Measurements from ENCODE around the gene UCKL1.

The UCKL1 gene

GRCh38 chr20:63945921-63946920 is 10.0 kb downstream of the UCKL1 start:
- Mint-ChIP-seq H3K36me3 (peaks cover 18 to 35% of the 10 kb centered on the region in 2 donors), H3K4me3 (no peak overlapping the region)
- no peak for ATAC-seq (replicated peaks)

GRCh38 chr20:63945031-63945658 is 11.1 kb downstream of the UCKL1 start:
- ATAC-seq (replicated peaks), result no peak
- peaks cover 40 to 50% of the 10 kb centered on the region in 2 donors for H3K4me1 Mint-ChIP-seq
- H3K9me3 Mint-ChIP-seq, result peaks cover 0 to 1% of the 10 kb centered on the region in 2 donors
- H3K27me3 Mint-ChIP-seq, result no peaks in the 10 kb centered on the region
- DNase-seq, result no peak
- H3K27ac Mint-ChIP-seq, result peak overlapping the region; percentile 37
- H3K36me3 Mint-ChIP-seq, result peaks cover 27 to 46% of the 10 kb centered on the region in 2 donors
- H3K4me3 Mint-ChIP-seq, result no peak overlapping the region

More at GRCh38 chr20:63945921-63946920, 10.0 kb downstream of the UCKL1 start:
- no peaks in the 10 kb centered on the region for H3K27me3 Mint-ChIP-seq
- H3K4me1 Mint-ChIP-seq, result peaks cover 38 to 48% of the 10 kb centered on the region in 2 donors
- H3K27ac Mint-ChIP-seq, result peak overlapping the region; percentile 37
- peaks cover 0 to 1% of the 10 kb centered on the region in 2 donors for H3K9me3 Mint-ChIP-seq
- DNase-seq, result no peak

- peaks cover 34 to 42% of the 10 kb centered on the region in 2 donors for H3K4me1 Mint-ChIP-seq
- no peak for DNase-seq
- no peak overlapping the region for H3K4me3 Mint-ChIP-seq
- H3K9me3 Mint-ChIP-seq, result peaks cover 0 to 1% of the 10 kb centered on the region in 2 donors
- ATAC-seq (replicated peaks), result no peak
- no peaks in the 10 kb centered on the region for H3K27me3 Mint-ChIP-seq
- H3K36me3 Mint-ChIP-seq, result peaks cover 29 to 50% of the 10 kb centered on the region in 2 donors
- peak overlapping the region; percentile 37 for H3K27ac Mint-ChIP-seq
Measured at GRCh38 chr20:63944078-63944941, 11.9 kb downstream of the UCKL1 start.

GRCh38 chr20:63943808-63944077 is 12.5 kb downstream of the UCKL1 start:
- Mint-ChIP-seq H3K4me3 (no peak overlapping the region), H3K9me3 (peaks cover 0 to 1% of the 10 kb centered on the region in 2 donors), H3K27me3 (no peaks in the 10 kb centered on the region), H3K27ac (peak overlapping the region; percentile 37), H3K4me1 (peaks cover 28 to 37% of the 10 kb centered on the region in 2 donors), H3K36me3 (peaks cover 29 to 49% of the 10 kb centered on the region in 2 donors)
- DNase-seq (no peak), ATAC-seq (replicated peaks) (no peak)

GRCh38 chr20:63942969-63943807 is 13.0 kb downstream of the UCKL1 start:
- H3K4me1 Mint-ChIP-seq, result peaks cover 23 to 31% of the 10 kb centered on the region in 2 donors
- ATAC-seq (replicated peaks), result no peak
- peak overlapping the region; percentile 37 for H3K27ac Mint-ChIP-seq
- no peak for DNase-seq
- H3K4me3 Mint-ChIP-seq, result no peak overlapping the region
- no peaks in the 10 kb centered on the region for H3K27me3 Mint-ChIP-seq
- peaks cover 27 to 43% of the 10 kb centered on the region in 2 donors for H3K36me3 Mint-ChIP-seq
- peaks cover 0 to 1% of the 10 kb centered on the region in 2 donors for H3K9me3 Mint-ChIP-seq

- Mint-ChIP-seq H3K9me3 (peaks cover 0 to 1% of the 10 kb centered on the region in 2 donors), H3K27ac (peak overlapping the region; percentile 81), H3K4me3 (peak overlapping the region in 1 of 2 donors; percentile 46), H3K36me3 (peaks cover 20 to 42% of the 10 kb centered on the region in 2 donors), H3K27me3 (no peaks in the 10 kb centered on the region), H3K4me1 (peaks cover 16 to 23% of the 10 kb centered on the region in 2 donors)
- DNase-seq (no peak), ATAC-seq (replicated peaks) (no peak)
Measured at GRCh38 chr20:63942250-63942951, 13.8 kb downstream of the UCKL1 start.

- H3K9me3 Mint-ChIP-seq, result peaks cover 0 to 1% of the 10 kb centered on the region in 2 donors
- H3K27ac Mint-ChIP-seq, result no peak overlapping the region
- peaks cover 10 to 16% of the 10 kb centered on the region in 2 donors for H3K4me1 Mint-ChIP-seq
- peaks cover 23 to 45% of the 10 kb centered on the region in 2 donors for H3K36me3 Mint-ChIP-seq
- ATAC-seq (replicated peaks), result peak; percentile 48 to 63
- peak overlapping the region in 1 of 2 donors; percentile 51 for H3K4me3 Mint-ChIP-seq
- H3K27me3 Mint-ChIP-seq, result no peaks in the 10 kb centered on the region
- DNase-seq, result no peak
Measured at GRCh38 chr20:63941282-63942081, 14.7 kb downstream of the UCKL1 start.

- Mint-ChIP-seq H3K4me1 (peaks cover 14 to 21% of the 10 kb centered on the region in 2 donors), H3K27me3 (no peaks in the 10 kb centered on the region), H3K9me3 (peaks cover 0 to 1% of the 10 kb centered on the region in 2 donors), H3K36me3 (peaks cover 28 to 49% of the 10 kb centered on the region in 2 donors), H3K27ac (peak overlapping the region; percentile 31), H3K4me3 (no peak overlapping the region)
- DNase-seq (no peak), ATAC-seq (replicated peaks) (no peak)
Measured at GRCh38 chr20:63940472-63941266, 15.5 kb downstream of the UCKL1 start.

GRCh38 chr20:63940071-63940471 is 16.1 kb downstream of the UCKL1 start:
- peaks cover 26 to 47% of the 10 kb centered on the region in 2 donors for H3K36me3 Mint-ChIP-seq
- H3K4me3 Mint-ChIP-seq, result no peak overlapping the region
- ATAC-seq (replicated peaks) (no peak), DNase-seq (no peak)
- no peak overlapping the region for H3K27ac Mint-ChIP-seq
- peaks cover 14 to 21% of the 10 kb centered on the region in 2 donors for H3K4me1 Mint-ChIP-seq
- H3K9me3 Mint-ChIP-seq, result peaks cover 0 to 1% of the 10 kb centered on the region in 2 donors
- H3K27me3 Mint-ChIP-seq, result no peaks in the 10 kb centered on the region

GRCh38 chr20:63939061-63939935 is 16.9 kb downstream of the UCKL1 start:
- peaks cover 0 to 1% of the 10 kb centered on the region in 2 donors for H3K9me3 Mint-ChIP-seq
- H3K36me3 Mint-ChIP-seq, result peaks cover 29 to 50% of the 10 kb centered on the region in 2 donors
- H3K4me3 Mint-ChIP-seq, result no peak overlapping the region
- DNase-seq (no peak), ATAC-seq (replicated peaks) (no peak)
- H3K27ac Mint-ChIP-seq, result peak overlapping the region; percentile 9
- peaks cover 16 to 21% of the 10 kb centered on the region in 2 donors for H3K4me1 Mint-ChIP-seq
- no peaks in the 10 kb centered on the region for H3K27me3 Mint-ChIP-seq

GRCh38 chr20:63937596-63937995 is 18.6 kb downstream of the UCKL1 start:
- no peaks in the 10 kb centered on the region for H3K27me3 Mint-ChIP-seq
- peaks cover 31 to 47% of the 10 kb centered on the region in 2 donors for H3K36me3 Mint-ChIP-seq
- H3K27ac Mint-ChIP-seq, result peak overlapping the region; percentile 65
- peaks cover 0 to 1% of the 10 kb centered on the region in 2 donors for H3K9me3 Mint-ChIP-seq
- DNase-seq (no peak), ATAC-seq (replicated peaks) (no peak)
- H3K4me3 Mint-ChIP-seq, result no peak overlapping the region
- peaks cover 14 to 21% of the 10 kb centered on the region in 2 donors for H3K4me1 Mint-ChIP-seq

All from stimulated activated naive B cell treated with anti-CD40 and anti-IgM and Interleukin-4, amounts not matched to agents 10 μg/mL and 1 μg/mL and 100 μg/mL, for 72 hours (primary cell).